Tongue (tissue), 2 donors: ENCODE measurements around the gene SERTM2. TPM values are rescaled to one million over a fixed set of nuclear protein-coding genes. Genes with fewer than 3 reads are reported as not detected.
"Not testable (repeated sequence)": the region's sequence is repeated elsewhere in the genome, so short reads cannot be mapped to it uniquely, and the experiment has no call there.

ENCODE experiments used
- DNase-seq: peaks from one replicate; pipeline ENCODE4 v3.0.0-alpha.2; 2015
- total RNA-seq: library from RNA; depleted of rRNA; stranded (reverse); fragments of >200 nt; gene quantifications from one replicate; pipeline ENCODE4 v1.2.3, GENCODE V29; 2014

The SERTM2 gene
- total RNA-seq: 7.9 TPM

DNA sequence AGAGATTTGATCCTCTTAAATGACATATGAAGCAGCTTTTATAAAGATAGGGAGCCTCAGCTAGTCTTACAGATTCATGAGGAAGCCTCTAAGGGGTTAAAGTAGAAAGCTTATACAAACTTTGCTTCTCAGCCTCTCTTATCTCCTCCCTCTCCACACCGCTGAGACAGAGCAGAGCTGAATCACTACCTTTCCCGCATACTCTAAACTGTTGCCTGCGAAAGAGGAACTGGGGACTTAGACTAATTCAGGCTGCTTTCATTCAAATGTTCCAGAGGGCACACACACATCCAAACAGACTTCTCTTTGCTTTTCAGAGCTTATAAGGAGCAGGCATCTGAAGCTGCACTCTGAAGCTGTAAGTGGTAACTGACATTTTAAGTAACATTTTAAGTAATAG lies at the start of gene SERTM2:
Gene SERTM2 (plus strand): TSS at position 169 of the 400 bp plus-strand sequence. CDS start 7,213 bp downstream, outside the sequence.
- peak; percentile 46 for DNase-seq

DNA sequence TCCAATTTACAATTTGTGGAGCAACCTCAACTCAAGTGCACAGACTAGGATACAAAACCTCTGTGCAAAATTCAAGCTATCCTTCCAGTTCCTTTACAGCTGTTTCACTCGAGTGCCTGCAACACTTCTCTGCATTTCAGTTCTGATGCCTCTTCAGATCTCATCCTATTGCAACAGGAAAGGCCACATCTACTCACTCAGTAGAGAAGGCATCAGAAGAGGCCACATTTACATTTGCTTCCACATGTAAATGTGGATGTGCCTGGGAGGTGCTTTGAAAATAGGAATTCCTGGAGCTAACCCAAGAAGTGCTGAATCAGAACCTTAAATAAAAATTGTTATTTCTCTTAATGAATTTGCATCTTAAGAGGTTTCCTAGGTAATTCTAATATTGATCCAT lies 45.8 kb upstream of the SERTM2 start:
- no peak for DNase-seq

GRCh38 chrX:111467896-111468295 lies 43.5 kb upstream of the SERTM2 start:
- DNase-seq: peak; percentile 43

GRCh38 chrX:111470681-111471403 lies 40.6 kb upstream of the SERTM2 start:
- DNase-seq: no peak

DNA sequence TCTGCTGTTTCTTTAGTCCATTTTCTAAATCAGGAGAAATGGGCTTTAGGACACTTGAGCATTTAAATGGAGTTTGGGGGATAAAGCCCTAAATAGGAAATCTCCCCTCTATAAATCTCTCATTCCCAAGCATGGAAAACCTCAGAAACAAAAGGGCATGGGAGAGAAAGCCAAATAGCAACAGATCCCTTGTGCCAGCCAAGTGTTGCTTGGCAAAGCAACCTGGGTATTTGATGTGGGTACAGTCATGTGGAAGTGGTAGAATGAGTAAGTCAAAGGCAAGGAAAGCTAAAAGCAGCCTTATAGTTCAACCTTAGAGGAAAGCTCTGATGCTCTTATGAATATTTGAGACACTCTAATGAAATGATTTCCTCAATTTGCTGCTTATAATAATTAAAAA lies 29.5 kb upstream of the SERTM2 start:
- no peak for DNase-seq

- no peak for DNase-seq
Observed at GRCh38 chrX:111483135-111483534, 28.3 kb upstream of the SERTM2 start.

GRCh38 chrX:111483881-111484280 lies 27.6 kb upstream of the SERTM2 start:
- no peak for DNase-seq

DNA sequence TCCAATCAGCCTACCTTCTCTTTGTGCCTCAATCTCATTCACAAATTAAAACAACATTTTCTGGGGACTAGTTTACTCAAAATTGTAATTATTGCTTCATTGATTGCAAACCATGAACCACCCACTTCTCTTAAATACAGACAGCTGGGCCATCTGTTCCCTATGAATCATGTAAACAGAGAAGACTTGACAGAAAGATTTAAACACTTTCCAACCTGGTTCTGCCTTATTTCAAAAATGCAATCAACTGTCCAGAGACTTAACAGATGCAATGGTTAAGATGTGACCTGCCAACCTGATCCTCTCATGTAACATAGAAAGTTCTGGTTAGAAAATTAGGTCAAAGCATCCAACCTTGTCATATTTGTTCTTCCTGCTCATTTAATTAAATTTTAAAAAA lies 20.8 kb upstream of the SERTM2 start:
- DNase-seq: peak; percentile 76

- DNase-seq: no peak
Observed at GRCh38 chrX:111492085-111492484, 19.4 kb upstream of the SERTM2 start.

DNA sequence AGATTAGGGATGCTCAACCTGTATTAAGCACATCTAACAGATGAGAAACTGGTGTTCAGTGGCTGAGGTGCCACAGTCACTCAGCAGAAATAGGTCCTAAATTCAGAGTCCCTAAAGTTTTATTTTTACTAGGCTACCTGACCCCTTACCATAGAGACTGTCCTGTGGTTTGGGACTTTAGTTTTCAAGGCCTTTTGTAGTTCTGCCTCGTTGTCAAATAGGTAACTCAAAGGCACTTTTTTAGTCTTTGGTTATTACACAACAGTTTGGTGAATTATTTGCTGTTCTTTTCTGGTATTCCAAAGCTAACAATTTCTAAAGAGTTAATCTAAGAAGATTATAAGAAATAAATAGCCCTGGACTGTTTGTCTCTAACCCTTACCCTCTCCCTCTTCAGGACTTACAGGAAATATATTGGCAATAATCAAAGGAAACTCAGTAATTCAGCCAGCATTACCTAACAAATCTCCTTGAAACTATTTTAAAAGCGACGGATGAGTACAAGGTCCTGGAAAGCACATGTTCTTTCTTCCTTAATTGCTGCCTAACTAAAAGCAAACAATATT lies 12.8 kb upstream of the SERTM2 start:
- no peak for DNase-seq

DNA sequence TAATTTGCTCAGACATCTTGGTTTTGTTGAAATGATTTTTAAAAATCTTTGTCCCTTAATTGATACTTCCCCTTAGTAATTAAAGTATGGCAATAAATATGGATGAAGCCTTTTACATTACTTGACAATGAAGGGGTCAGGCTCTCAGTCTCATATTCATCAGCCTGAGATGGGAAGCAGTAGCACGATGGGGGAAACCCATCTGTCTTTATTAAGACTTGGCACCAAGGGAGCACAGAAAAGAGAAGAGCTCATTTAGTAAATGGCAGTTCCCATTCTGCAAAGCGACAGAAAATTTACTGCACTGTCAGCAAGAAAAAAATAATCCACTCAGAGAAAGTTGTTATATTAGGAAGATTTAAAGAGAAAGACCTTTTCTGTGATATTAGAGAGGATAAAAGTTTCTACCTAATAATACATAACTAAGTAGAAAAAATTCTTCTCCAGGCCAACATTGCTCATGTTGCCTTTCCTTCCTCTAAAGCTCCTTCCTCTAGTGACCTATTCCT lies 7.9 kb upstream of the SERTM2 start:
- no peak for DNase-seq

GRCh38 chrX:111504941-111505340 lies 6.5 kb upstream of the SERTM2 start:
- no peak for DNase-seq

DNA sequence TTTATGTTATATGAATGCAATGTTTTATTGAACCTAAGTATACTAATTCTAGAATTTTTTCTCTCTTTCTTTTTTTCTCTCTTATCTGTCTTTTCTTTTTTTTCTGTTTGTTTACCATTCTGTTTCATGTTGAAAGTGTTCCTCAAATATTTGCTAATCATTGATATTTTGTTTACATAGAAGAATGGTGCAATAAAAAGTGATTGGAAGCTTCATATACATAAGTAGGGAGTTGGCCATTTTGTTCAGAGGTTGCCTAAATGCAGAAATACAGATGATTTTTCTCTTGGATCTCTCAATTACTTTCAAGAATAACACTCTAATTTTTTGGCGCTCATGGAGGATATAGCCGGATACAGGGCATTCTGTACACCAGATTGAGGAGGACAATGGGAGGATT lies 5.7 kb upstream of the SERTM2 start:
- no peak for DNase-seq

GRCh38 chrX:111506826-111507225 lies 4.6 kb upstream of the SERTM2 start:
- no peak for DNase-seq

DNA sequence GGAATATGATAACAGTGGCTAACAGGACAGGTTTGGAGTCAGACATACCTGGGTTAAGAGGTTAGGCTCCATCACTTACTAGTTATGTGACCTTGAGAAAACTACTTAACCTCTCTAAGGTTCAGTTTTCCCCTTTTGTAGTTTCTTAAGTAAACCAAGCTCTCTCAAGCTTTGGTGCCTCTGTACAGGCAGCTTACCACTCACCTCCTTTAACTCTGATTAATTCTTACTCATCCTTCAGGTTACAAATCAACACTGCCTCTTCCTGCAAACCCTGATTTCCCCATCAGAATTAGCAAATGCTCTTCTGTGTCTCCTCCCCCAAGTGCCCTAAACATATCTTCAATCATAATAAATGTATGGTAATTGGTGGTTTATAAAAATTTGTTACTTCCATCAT lies 3.5 kb upstream of the SERTM2 start:
- no peak for DNase-seq

GRCh38 chrX:111515298-111515697 lies 3.9 kb downstream of the SERTM2 start:
- no peak for DNase-seq

DNA sequence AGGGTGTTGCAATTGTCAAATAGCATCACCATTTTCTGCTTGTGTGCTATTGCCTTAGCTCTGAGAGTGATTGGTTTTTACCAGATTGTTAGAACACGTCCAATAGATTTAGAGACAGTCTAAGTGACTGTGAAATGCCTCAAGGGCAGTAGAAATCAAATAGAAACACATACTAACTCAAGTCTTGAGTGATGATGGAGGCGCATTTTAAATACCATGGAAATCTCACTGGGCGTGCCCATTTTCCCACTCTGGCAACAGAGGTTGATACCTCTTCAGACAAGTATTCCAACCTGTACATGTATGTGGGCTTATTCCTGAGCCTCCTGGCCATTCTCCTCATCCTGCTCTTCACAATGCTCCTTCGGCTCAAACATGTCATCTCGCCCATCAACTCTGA lies 7.2 kb downstream of the SERTM2 start:
- no peak for DNase-seq

GRCh38 chrX:111519215-111519614 lies 7.8 kb downstream of the SERTM2 start:
- DNase-seq: peak; percentile 83

- DNase-seq: peak; percentile 31
Observed at GRCh38 chrX:111520506-111520905, 9.1 kb downstream of the SERTM2 start.

DNA sequence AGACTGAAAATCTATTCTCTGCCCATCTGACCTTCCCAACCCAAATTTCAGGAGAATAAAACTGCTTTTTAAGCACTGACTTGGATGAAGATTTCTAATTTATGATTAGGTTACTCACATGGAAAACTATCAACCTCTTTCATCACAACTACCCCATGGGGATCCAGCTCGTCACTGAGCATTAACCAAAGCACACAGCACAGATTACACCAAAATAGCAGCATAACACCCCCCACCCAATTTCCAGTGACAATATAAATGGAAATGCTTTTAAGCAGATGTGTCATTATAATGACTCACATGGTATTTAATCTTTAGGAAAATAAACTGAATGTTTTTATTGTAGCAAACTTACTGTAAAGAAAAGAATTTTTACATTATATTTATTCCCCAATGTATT lies 9.7 kb downstream of the SERTM2 start:
- DNase-seq: no peak

- no peak for DNase-seq
Observed at GRCh38 chrX:111543212-111543741, 31.8 kb downstream of the SERTM2 start.

DNA sequence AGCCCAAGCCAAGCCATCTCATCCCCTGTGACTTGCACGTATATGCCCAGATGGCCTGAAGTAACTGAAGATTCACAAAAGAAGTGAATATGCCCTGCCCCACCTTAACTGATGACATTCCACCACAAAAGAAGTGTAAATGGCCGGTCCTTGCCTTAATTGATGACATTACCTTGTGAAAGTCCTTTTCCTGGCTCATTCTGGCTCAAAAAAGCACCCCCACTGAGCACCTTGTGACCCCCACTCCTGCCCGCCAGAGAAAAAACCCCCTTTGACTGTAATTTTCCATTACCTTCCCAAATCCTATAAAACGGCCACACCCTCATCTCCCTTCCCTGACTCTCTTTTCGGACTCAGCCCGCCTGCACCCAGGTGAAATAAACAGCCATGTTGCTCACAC lies 37.8 kb downstream of the SERTM2 start:
- DNase-seq: not testable (repeated sequence)

- no peak for DNase-seq
Observed at GRCh38 chrX:111555406-111555958, 44.0 kb downstream of the SERTM2 start.
